ENCODE results near the gene CIPC. TPM values are rescaled to one million over a fixed set of nuclear protein-coding genes. Genes with fewer than 3 reads are reported as not detected.

Gene CIPC
- total RNA-seq, 2 experiments from 2014 or later, result 20.9 to 43.4 TPM

DNA sequence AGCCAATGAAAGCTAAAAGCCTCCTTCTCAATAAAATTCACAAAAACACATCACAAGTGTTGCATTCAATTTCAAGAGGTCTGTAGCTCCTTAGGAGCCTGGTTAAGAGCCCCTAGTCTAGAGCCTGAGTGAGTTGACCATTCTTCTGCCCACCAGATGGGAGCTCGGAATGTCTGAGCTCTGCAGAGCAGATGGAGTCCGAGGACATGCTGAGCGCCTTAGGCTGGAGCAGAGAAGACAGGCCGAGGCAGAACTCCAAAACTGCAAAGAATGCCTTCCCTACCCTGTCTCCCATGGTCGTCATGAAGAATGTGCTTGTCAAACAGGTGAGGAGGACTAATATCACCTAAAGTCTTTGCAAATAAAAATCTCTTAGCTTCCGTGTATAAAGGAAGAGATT lies 11.6 kb downstream of the CIPC start:
- Histone ChIP-seq H4K20me1 (ENCODE audit: insufficient read depth, low read length) (no peaks in the 10 kb centered on the region), H2AFZ (ENCODE audit: low read length) (no peak overlapping the region), H3K4me3 (ENCODE audit: low read depth, low read length, poor library complexity, severe bottlenecking) (no peak overlapping the region), H3K4me1 (ENCODE audit: insufficient read depth, low read length, poor library complexity, severe bottlenecking) (no peaks in the 10 kb centered on the region), H3K4me2 (ENCODE audit: low read length) (no peak overlapping the region), H3K27ac (ENCODE audit: low read depth, low read length, poor library complexity, severe bottlenecking) (no peak overlapping the region), H3K79me2 (ENCODE audit: insufficient read depth, low read depth, low read length) (no peaks in the 10 kb centered on the region), H3K36me3 (ENCODE audit: insufficient read depth, low read length) (peaks cover 89% of the 10 kb centered on the region), H3K9me2 (ENCODE audit: insufficient read depth, low read length) (no peaks in the 10 kb centered on the region), H3K9me3 (ENCODE audit: low read length) (no peaks in the 10 kb centered on the region)
- intact Hi-C loops (cut with micrococcal nuclease; ENCODE audit: unreplicated experiment), result no loop called here
- POLR2A ChIA-PET, result interaction anchor here (0.5 to 2.4 kb wide), 3 partner anchors 9 to 17 kb away, joined by 3 to 7 read pairs (median 3); no protein-coding TSS in a partner anchor
- no TSS peak for BruUV-seq (replicated peaks)
- CTCF ChIA-PET (ENCODE audit: unreplicated experiment), result interaction anchor here (0.7 kb wide), 1 partner anchor 15 kb away, joined by 3 read pairs; no protein-coding TSS in a partner anchor
- TF ChIP-seq, protein P1, sequence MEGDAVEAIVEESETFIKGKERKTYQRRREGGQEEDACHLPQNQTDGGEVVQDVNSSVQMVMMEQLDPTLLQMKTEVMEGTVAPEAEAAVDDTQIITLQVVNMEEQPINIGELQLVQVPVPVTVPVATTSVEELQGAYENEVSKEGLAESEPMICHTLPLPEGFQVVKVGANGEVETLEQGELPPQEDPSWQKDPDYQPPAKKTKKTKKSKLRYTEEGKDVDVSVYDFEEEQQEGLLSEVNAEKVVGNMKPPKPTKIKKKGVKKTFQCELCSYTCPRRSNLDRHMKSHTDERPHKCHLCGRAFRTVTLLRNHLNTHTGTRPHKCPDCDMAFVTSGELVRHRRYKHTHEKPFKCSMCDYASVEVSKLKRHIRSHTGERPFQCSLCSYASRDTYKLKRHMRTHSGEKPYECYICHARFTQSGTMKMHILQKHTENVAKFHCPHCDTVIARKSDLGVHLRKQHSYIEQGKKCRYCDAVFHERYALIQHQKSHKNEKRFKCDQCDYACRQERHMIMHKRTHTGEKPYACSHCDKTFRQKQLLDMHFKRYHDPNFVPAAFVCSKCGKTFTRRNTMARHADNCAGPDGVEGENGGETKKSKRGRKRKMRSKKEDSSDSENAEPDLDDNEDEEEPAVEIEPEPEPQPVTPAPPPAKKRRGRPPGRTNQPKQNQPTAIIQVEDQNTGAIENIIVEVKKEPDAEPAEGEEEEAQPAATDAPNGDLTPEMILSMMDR (conservative IDR thresholded peaks at IDR 0.05; ENCODE audit: low read length), result no peak
- no peak for TF ChIP-seq EZH2phosphoT487 (IDR thresholded peaks at IDR 0.05; ENCODE audit: borderline replicate concordance, low read depth, low read length)
- no peak for DNase-seq (ENCODE audit: low spot score)

GRCh38 chr14:77110286-77110685 lies 12.2 kb downstream of the CIPC start:
- Histone ChIP-seq H3K27ac (ENCODE audit: low read depth, low read length, poor library complexity, severe bottlenecking) (no peak overlapping the region), H4K20me1 (ENCODE audit: insufficient read depth, low read length) (no peaks in the 10 kb centered on the region), H2AFZ (ENCODE audit: low read length) (no peak overlapping the region), H3K9me2 (ENCODE audit: insufficient read depth, low read length) (no peaks in the 10 kb centered on the region), H3K4me2 (ENCODE audit: low read length) (no peak overlapping the region), H3K4me1 (ENCODE audit: insufficient read depth, low read length, poor library complexity, severe bottlenecking) (no peaks in the 10 kb centered on the region), H3K79me2 (ENCODE audit: insufficient read depth, low read depth, low read length) (no peaks in the 10 kb centered on the region), H3K4me3 (ENCODE audit: low read depth, low read length, poor library complexity, severe bottlenecking) (no peak overlapping the region), H3K36me3 (ENCODE audit: insufficient read depth, low read length) (peaks cover 95% of the 10 kb centered on the region), H3K9me3 (ENCODE audit: low read length) (no peaks in the 10 kb centered on the region)
- CTCF ChIA-PET (ENCODE audit: unreplicated experiment), result interaction anchor here (0.7 kb wide), 1 partner anchor 14 kb away, joined by 3 read pairs; no protein-coding TSS in a partner anchor
- POLR2A ChIA-PET, result interaction anchor here (1.0 to 2.4 kb wide), 3 partner anchors 10 to 39 kb away, joined by 3 to 7 read pairs (median 3); no protein-coding TSS in a partner anchor
- BruUV-seq (replicated peaks), result no TSS peak
- intact Hi-C loops (cut with micrococcal nuclease; ENCODE audit: unreplicated experiment), result no loop called here
- no peak for DNase-seq (ENCODE audit: low spot score)
- TF ChIP-seq, protein P1 (conservative IDR thresholded peaks at IDR 0.05; ENCODE audit: low read length), result no peak
- no peak for TF ChIP-seq EZH2phosphoT487 (IDR thresholded peaks at IDR 0.05; ENCODE audit: borderline replicate concordance, low read depth, low read length)

DNA sequence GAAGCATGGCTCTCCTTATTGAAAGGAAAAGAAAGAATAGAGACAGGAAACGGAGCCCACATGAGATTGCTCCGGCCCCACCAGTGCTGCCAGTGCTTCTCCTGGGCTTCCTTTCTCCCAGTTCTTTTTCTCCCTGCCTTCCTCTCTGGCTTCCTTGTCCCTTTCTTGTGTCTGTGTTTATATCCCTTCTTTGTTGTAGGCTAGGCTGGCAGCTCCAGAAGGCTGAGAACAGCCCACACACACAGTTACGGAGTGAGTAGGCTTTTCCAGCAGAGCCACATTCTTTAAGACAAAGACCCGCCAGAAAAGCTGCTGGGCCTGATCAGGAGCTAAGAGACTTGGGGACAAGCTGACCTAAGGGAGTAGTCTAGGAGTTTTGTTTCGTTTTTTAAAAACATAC lies 13.0 kb downstream of the CIPC start:
- POLR2A ChIA-PET, result interaction anchor here (1.0 to 2.4 kb wide), 3 partner anchors 10 to 38 kb away, joined by 3 to 7 read pairs (median 3); no protein-coding TSS in a partner anchor
- Histone ChIP-seq H3K4me1 (ENCODE audit: insufficient read depth, low read length, poor library complexity, severe bottlenecking) (no peaks in the 10 kb centered on the region), H4K20me1 (ENCODE audit: insufficient read depth, low read length) (no peaks in the 10 kb centered on the region), H3K27ac (ENCODE audit: low read depth, low read length, poor library complexity, severe bottlenecking) (no peak overlapping the region), H3K36me3 (ENCODE audit: insufficient read depth, low read length) (peaks cover 93% of the 10 kb centered on the region), H3K4me2 (ENCODE audit: low read length) (no peak overlapping the region), H3K9me2 (ENCODE audit: insufficient read depth, low read length) (no peaks in the 10 kb centered on the region), H2AFZ (ENCODE audit: low read length) (no peak overlapping the region), H3K9me3 (ENCODE audit: low read length) (no peaks in the 10 kb centered on the region), H3K79me2 (ENCODE audit: insufficient read depth, low read depth, low read length) (no peaks in the 10 kb centered on the region), H3K4me3 (ENCODE audit: low read depth, low read length, poor library complexity, severe bottlenecking) (no peak overlapping the region)
- TF ChIP-seq, protein P1 (conservative IDR thresholded peaks at IDR 0.05; ENCODE audit: low read length), result no peak
- no peak for TF ChIP-seq EZH2phosphoT487 (IDR thresholded peaks at IDR 0.05; ENCODE audit: borderline replicate concordance, low read depth, low read length)
- intact Hi-C loops (cut with micrococcal nuclease; ENCODE audit: unreplicated experiment), result no loop called here
- no peak for DNase-seq (ENCODE audit: low spot score)
- no TSS peak for BruUV-seq (replicated peaks)
- CTCF ChIA-PET (ENCODE audit: unreplicated experiment), result no interaction called here
